ENCODE measurements around the gene CD81.

- TF ChIP-seq CTCF (IDR thresholded peaks at IDR 0.05; ENCODE audit: low read depth, low read length, poor library complexity, severe bottlenecking) (peak; percentile 68), EZH2phosphoT487 (IDR thresholded peaks at IDR 0.05; ENCODE audit: borderline replicate concordance, low read length) (no peak)
Measured at GRCh38 chr11:2398664-2399355, 21.7 kb downstream of the CD81 start.
